HCT116 (cell line): ENCODE results near the gene SRGAP2.
"Not testable (repeated sequence)": the region's sequence is repeated elsewhere in the genome, so short reads cannot be mapped to it uniquely, and the experiment has no call there.

ENCODE experiments used
- EZH2 ChIP-seq: fragments of 200-600 bp; sonication (generic); IDR thresholded peaks from 2 replicates; pipeline ENCODE4 v1.6.1; 2017; ENCODE audit warnings: antibody characterized with exemption, mixed run types
- POLR2AphosphoS5 ChIP-seq: IDR thresholded peaks from 2 replicates; pipeline ENCODE4 v1.6.1; 2011; ENCODE audit warnings: mild to moderate bottlenecking, low read depth, low read length, moderate library complexity
- REST ChIP-seq: IDR thresholded peaks from 2 replicates; pipeline ENCODE4 v1.6.1; 2012; ENCODE audit warnings: low read depth
- YY1 ChIP-seq: IDR thresholded peaks from 2 replicates; pipeline ENCODE4 v1.6.1; 2011; ENCODE audit warnings: low read length, low read depth, moderate library complexity, mild to moderate bottlenecking; ENCODE audit not compliant: insufficient replicate concordance; ENCODE audit errors: extremely low read depth
- ZBTB33 ChIP-seq: IDR thresholded peaks from 2 replicates; pipeline ENCODE4 v1.6.1; 2011; ENCODE audit warnings: mild to moderate bottlenecking, low read length, moderate library complexity; ENCODE audit not compliant: insufficient replicate concordance; ENCODE audit errors: extremely low read depth

- TF ChIP-seq YY1, ZBTB33, REST, EZH2, POLR2AphosphoS5: not testable (repeated sequence)
These were observed 27.2 kb upstream of the SRGAP2 start for GRCh38 chr1:206176114-206176502.
